Mucosa of descending colon (tissue), 3 donors: ENCODE data around the gene SECISBP2. TPM values are rescaled to one million over a fixed set of nuclear protein-coding genes. Genes with fewer than 3 reads are reported as not detected.

Experiments used
- ATAC-seq: fragments of 200-7000 bp; cut with Tn5 transposase; one replicate; pipeline ENCODE4 v1.9.1; 2020; ENCODE audit warnings: mild to moderate bottlenecking, moderate library complexity
- DNase-seq, 3 donors: peaks; one replicate each; pipeline ENCODE4 v3.0.0-alpha.2; 2020
- H3K36me3 ChIP-seq: fragments of 200-600 bp; one replicate; pipeline ENCODE4 v1.8.0; 2021; ENCODE audit warnings: low read depth, mild to moderate bottlenecking
- H3K4me1 ChIP-seq: fragments of 200-600 bp; one replicate; pipeline ENCODE4 v1.8.0; 2021; ENCODE audit warnings: low read depth, mild to moderate bottlenecking
- H3K4me3 ChIP-seq: fragments of 200-600 bp; one replicate; pipeline ENCODE4 v1.8.0; 2021; ENCODE audit warnings: mild to moderate bottlenecking
- H3K9me3 ChIP-seq: fragments of 200-600 bp; one replicate; pipeline ENCODE4 v1.8.0; 2021; ENCODE audit warnings: mild to moderate bottlenecking
- CTCF ChIP-seq: fragments of 200-600 bp; IDR thresholded peaks from one replicate; pipeline ENCODE4 v1.8.0; 2022; ENCODE audit warnings: antibody characterized with exemption, mild to moderate bottlenecking
- intact Hi-C, 2 donors: fragments of 100-400 bp; cut with DNase I in 1 of 2; cut with micrococcal nuclease in 1 of 2; formaldehyde crosslinking; loops; one replicate each; pipeline versions ENCODE4 v1.11.0 to v1.11.1; 2022; cut with DNase I, micrococcal nuclease
- total RNA-seq, 3 donors: library from RNA; stranded (reverse); fragmentation: NEBNext Ultra II Directional in 2 of 3; extraction: Animal tissue kit (Norgen Biotek cat#: 25700) in 2 of 3; gene quantifications; one replicate each; pipeline versions ENCODE4 v1.2.1 to v1.2.4, GENCODE V29; 2021 to 2023
- donor health status: DM: no; HTN: no; CAD: no; lungs with moderate emphysema.
- donor health status: DM: no; HTN: no; CAD: no.
- donor health status: DM: no; HTN: yes; CAD: no.

Gene SECISBP2
- total RNA-seq, 3 donors from 2014 or later = 49.4 to 68.0 (median 50.2) TPM

GRCh38 chr9:89377411-89377810, 59.1 kb downstream of the SECISBP2 start:
- intact Hi-C loops = no loop called here
- DNase-seq = no peak
- peaks cover 4% of the 10 kb centered on the region for H3K4me1 ChIP-seq
- H3K4me3 ChIP-seq = no peak overlapping the region
- H3K36me3 ChIP-seq = no peaks in the 10 kb centered on the region
- no peak for ATAC-seq
- no peaks in the 10 kb centered on the region for H3K9me3 ChIP-seq
- no peak for TF ChIP-seq CTCF

GRCh38 chr9:89378541-89378940, 60.2 kb downstream of the SECISBP2 start:
- ATAC-seq (no peak), DNase-seq (no peak)
- H3K4me1 ChIP-seq = peaks cover 4% of the 10 kb centered on the region
- H3K4me3 ChIP-seq = no peak overlapping the region
- no peak for TF ChIP-seq CTCF
- no peaks in the 10 kb centered on the region for H3K36me3 ChIP-seq
- intact Hi-C loops = no loop called here
- no peaks in the 10 kb centered on the region for H3K9me3 ChIP-seq

DNA sequence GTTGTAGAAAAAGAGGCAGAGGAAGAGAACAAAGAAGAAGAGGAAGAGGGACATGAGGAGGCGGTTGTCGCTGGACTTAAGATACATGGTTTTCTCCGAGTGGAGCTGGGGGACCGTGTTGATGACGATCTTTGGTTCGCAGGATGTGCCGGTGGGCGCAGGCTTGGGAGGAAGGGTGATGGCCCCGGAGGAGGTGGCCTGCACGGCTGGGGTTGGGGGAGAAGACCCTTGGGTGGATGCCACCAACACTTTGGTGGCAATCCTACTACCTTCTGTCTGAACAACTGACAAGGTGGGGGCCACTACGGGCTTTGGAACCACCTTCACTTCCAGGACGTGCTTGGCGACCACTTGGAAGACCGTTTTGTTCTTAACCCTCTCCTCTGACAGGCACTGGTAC, 60.7 kb downstream of the SECISBP2 start:
- Histone ChIP-seq H3K9me3 (no peaks in the 10 kb centered on the region), H3K36me3 (no peaks in the 10 kb centered on the region), H3K4me3 (no peak overlapping the region), H3K4me1 (peaks cover 4% of the 10 kb centered on the region)
- ATAC-seq = no peak
- no peak for TF ChIP-seq CTCF
- intact Hi-C loops = no loop called here
- DNase-seq = no peak

DNA sequence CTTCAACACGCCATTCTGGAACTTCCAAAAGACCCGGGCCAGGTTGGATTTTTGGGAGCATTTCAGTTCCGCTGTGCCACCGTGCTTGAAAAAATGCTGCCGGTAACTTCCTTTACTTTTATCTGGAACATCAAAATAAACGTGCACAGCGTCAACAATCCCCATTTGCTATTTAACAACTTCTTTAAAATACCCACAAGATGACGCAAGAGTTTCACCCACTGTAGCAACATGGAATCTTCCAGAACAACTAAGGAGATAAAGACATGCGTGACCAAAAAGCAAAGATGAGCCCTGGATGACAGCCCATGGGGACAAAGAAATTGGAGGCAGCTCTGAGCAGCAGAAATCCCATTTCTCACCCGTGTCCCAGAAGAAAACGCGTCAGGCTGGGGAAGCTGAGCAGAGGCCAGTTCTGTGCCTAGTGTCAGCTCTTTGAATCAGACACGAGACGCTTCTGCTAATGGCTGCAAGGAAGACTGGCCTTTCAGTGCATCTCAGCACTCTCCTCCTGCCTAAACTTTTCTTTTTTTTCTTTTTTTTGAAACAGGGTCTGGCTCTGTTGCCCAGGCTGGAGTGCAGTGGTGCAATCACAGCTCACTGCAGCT, 61.3 kb downstream of the SECISBP2 start:
- Histone ChIP-seq H3K4me1 (peaks cover 4% of the 10 kb centered on the region), H3K4me3 (no peak overlapping the region), H3K36me3 (no peaks in the 10 kb centered on the region), H3K9me3 (no peaks in the 10 kb centered on the region)
- DNase-seq = no peak
- ATAC-seq = no peak
- no peak for TF ChIP-seq CTCF
- intact Hi-C loops = no loop called here

DNA sequence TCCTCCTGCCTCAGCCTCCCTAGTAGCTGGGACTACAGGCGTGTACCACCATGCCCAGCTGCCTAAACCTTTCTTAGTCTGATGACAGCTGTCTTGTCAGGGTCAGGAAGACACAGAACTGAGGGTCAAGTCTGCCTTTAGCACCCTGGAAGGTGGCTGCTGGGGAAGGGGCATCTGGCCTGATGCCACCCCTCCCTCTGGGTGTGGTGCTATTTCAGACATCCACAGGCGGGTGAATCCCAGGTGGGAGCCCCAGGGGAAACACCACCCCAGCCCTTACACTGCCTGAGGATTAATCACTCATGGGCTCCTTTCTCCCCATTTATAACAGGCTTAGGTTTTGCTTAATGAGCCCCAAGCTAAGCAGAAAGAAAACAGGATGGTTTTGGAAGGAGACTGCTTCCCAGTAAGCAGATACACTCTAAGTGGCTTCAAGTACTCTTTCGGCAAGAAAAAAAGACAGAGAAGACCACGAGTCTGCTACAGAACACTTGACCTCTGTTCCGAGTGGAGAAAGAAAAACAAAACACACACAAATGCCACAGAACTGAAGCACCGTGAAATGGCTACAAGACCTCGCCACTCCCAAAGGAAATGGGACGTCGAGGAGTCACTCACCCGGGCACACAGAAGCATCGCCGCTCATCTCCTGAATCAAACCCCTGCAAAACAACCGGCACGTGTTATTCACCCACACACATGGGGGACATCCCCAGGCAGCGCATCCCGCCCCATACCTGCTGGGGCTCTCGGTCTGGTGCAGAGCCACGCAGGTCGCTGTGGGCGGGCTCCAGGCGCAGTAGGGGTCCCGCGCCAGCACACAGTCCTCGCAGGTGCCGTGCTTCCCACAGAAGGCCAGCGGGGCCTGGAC, 62.4 kb downstream of the SECISBP2 start:
- intact Hi-C loops = no loop called here
- Histone ChIP-seq H3K36me3 (no peaks in the 10 kb centered on the region), H3K4me1 (peaks cover 2% of the 10 kb centered on the region), H3K9me3 (no peaks in the 10 kb centered on the region), H3K4me3 (no peak overlapping the region)
- no peak for TF ChIP-seq CTCF
- ATAC-seq (no peak), DNase-seq (no peak)
